Endodermal cell (in vitro differentiated cells): ENCODE measurements around the gene PLXNA2. TPM values are rescaled to one million over a fixed set of nuclear protein-coding genes. Genes with fewer than 3 reads are reported as not detected.

Experiments used
- DNase-seq: peaks from one replicate; pipeline ENCODE4 v3.0.0-alpha.2; 2017
- H3K27ac ChIP-seq: 2 replicates; pipeline ENCODE4 v1.5.1; 2013; ENCODE audit warnings: mild to moderate bottlenecking, low read depth, low read length, moderate library complexity
- H3K27me3 ChIP-seq: 2 replicates; pipeline ENCODE4 v1.6.1; 2013; ENCODE audit warnings: mild to moderate bottlenecking, low read length, moderate library complexity; ENCODE audit not compliant: insufficient read depth, control insufficient read depth, poor library complexity, severe bottlenecking
- H3K36me3 ChIP-seq: 2 replicates; pipeline ENCODE4 v1.7.0; 2013; ENCODE audit warnings: mild to moderate bottlenecking, low read length, moderate library complexity; ENCODE audit not compliant: control insufficient read depth, insufficient read depth
- H3K4me1 ChIP-seq: one replicate; pipeline ENCODE4 v1.7.0; 2013; ENCODE audit warnings: low read length; ENCODE audit not compliant: control insufficient read depth, insufficient read depth
- H3K4me3 ChIP-seq: 2 replicates; pipeline ENCODE4 v1.5.1; 2013; ENCODE audit warnings: mild to moderate bottlenecking, low read length, moderate library complexity
- H3K9ac ChIP-seq: 2 replicates; pipeline ENCODE4 v1.6.1; 2013; ENCODE audit warnings: mild to moderate bottlenecking, low read length, moderate library complexity; ENCODE audit not compliant: poor library complexity, severe bottlenecking; ENCODE audit errors: extremely low read depth
- H3K9me3 ChIP-seq: 2 replicates; pipeline ENCODE4 v1.6.1; 2013; ENCODE audit warnings: mild to moderate bottlenecking, low read length, moderate library complexity; ENCODE audit not compliant: control insufficient read depth
- H3K27ac Mint-ChIP-seq: 2 replicates; pipeline ENCODE4 v1.8.0; 2020; ENCODE audit warnings: mixed read lengths
- H3K27me3 Mint-ChIP-seq: 2 replicates; pipeline ENCODE4 v1.8.0; 2021; ENCODE audit warnings: mild to moderate bottlenecking, mixed read lengths; ENCODE audit not compliant: insufficient read depth
- H3K36me3 Mint-ChIP-seq: 2 replicates; pipeline ENCODE4 v1.8.0; 2020; ENCODE audit warnings: low read depth, mixed read lengths
- H3K4me1 Mint-ChIP-seq: 2 replicates; pipeline ENCODE4 v1.8.0; 2020; ENCODE audit warnings: mixed read lengths
- H3K4me3 Mint-ChIP-seq: 2 replicates; pipeline ENCODE4 v1.8.0; 2020; ENCODE audit warnings: mild to moderate bottlenecking, moderate library complexity, mixed read lengths
- H3K9me3 Mint-ChIP-seq: 2 replicates; pipeline ENCODE4 v1.8.0; 2020; ENCODE audit warnings: mild to moderate bottlenecking, mixed read lengths
- WGBS, 2 experiments: methylation state at CpG; one replicate each; pipeline versions ENCODE4 v1.1.5 to v1.1.7; 2013; ENCODE audit warnings: missing lambda C conversion rate in 2 of 2, mixed read lengths in 1 of 2; ENCODE audit not compliant: insufficient coverage in 1 of 2, insufficient read length in 1 of 2; 5-methylcytosine and 5-hydroxymethylcytosine counted together
- total RNA-seq, 2 donors: library from RNA; stranded (reverse); fragmentation: NEBNext Ultra II Directional in 1 of 2; extraction: Animal tissue kit (Norgen Biotek cat#: 25700) in 1 of 2; gene quantifications; 2 replicates in 1 of 2; 3 replicates in 1 of 2; pipeline ENCODE4 v1.2.1, GENCODE V29; 2021
- TF ChIP-seq, protein P1 (sequence below): fragments of 200-600 bp; sonication (generic); conservative IDR thresholded peaks from 2 replicates; pipeline ENCODE4 v1.5.0; 2021; ENCODE audit warnings: antibody characterized with exemption, mild to moderate bottlenecking

The PLXNA2 gene
- total RNA-seq, 2 donors from 2014 or later, result 61.2 to 86.1 TPM

DNA sequence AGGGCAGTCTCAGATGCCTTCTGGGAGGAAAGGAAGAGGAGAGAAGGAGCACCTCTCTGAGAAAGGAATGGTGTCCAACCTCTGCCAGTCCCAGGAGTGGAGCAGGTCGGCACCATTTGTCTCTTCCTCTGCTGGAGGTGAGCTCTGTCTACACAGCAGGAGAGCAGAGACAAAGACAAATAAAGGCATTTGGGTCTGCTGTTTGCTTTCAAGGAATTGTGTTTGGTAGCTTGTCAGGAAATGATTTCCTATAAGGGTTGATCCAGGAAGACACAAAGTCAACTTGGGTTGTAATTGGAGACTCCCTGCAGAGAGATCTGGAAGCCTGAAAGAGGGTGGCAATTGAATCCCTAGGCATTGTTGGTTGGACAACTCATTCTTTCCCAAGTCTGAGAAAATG lies 34.5 kb upstream of the PLXNA2 start:
- no peak overlapping the region for H3K27ac ChIP-seq
- peaks cover 52% of the 10 kb centered on the region for H3K4me1 Mint-ChIP-seq
- peaks cover 5% of the 10 kb centered on the region for H3K9me3 ChIP-seq
- peak overlapping the region; percentile 36 for H3K27ac Mint-ChIP-seq
- peaks cover 2% of the 10 kb centered on the region for H3K9me3 Mint-ChIP-seq
- TF ChIP-seq, protein P1, sequence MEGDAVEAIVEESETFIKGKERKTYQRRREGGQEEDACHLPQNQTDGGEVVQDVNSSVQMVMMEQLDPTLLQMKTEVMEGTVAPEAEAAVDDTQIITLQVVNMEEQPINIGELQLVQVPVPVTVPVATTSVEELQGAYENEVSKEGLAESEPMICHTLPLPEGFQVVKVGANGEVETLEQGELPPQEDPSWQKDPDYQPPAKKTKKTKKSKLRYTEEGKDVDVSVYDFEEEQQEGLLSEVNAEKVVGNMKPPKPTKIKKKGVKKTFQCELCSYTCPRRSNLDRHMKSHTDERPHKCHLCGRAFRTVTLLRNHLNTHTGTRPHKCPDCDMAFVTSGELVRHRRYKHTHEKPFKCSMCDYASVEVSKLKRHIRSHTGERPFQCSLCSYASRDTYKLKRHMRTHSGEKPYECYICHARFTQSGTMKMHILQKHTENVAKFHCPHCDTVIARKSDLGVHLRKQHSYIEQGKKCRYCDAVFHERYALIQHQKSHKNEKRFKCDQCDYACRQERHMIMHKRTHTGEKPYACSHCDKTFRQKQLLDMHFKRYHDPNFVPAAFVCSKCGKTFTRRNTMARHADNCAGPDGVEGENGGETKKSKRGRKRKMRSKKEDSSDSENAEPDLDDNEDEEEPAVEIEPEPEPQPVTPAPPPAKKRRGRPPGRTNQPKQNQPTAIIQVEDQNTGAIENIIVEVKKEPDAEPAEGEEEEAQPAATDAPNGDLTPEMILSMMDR, result no peak
- no peak overlapping the region for H3K9ac ChIP-seq
- peaks cover 12% of the 10 kb centered on the region for H3K27me3 Mint-ChIP-seq
- WGBS, 2 experiments, result 63 to 69% methylated on average over 1 of the region's 1 CpG
- no peak overlapping the region for H3K4me3 ChIP-seq
- H3K27me3 ChIP-seq, result no peaks in the 10 kb centered on the region
- no peaks in the 10 kb centered on the region for H3K36me3 ChIP-seq
- DNase-seq, result no peak
- H3K4me1 ChIP-seq, result peaks cover 18% of the 10 kb centered on the region
- H3K4me3 Mint-ChIP-seq, result no peak overlapping the region
- no peaks in the 10 kb centered on the region for H3K36me3 Mint-ChIP-seq

DNA sequence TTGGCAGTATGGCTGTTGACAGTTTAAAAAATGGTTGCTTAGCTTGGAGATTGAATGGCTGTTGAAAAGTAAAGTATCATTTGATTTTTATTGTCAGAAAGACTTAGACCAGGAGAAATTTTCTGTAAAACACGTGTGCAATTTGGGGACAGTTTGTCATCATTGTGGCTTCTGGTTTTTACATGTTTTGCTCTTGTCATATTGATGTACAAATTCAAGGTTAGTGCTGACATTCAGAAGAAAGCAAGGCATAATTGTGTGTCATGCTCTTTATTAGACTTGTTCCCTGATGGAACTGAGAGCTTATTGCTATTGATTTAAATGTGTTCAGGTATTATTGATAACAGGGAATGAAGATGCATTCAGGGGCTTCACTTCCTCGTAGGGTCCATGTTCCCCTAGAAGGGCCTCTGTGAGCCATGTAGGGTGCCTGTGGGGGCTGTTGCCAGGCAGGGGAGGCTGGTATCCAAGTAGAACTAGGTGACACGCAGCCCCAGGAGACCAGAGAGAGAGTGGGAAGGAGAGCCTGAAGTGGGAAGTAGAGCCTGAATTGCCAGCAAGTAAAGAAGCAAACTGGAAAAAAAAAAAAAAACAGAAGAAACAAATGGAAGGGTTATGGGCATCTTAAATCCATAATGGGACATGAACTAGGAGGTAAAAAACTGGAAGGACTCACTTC lies 32.7 kb upstream of the PLXNA2 start:
- 92 to 100% methylated on average over 2 to 3 of the region's 3 CpGs for WGBS, 2 experiments
- no peaks in the 10 kb centered on the region for H3K27me3 ChIP-seq
- no peak overlapping the region for H3K4me3 ChIP-seq
- no peaks in the 10 kb centered on the region for H3K36me3 Mint-ChIP-seq
- no peak overlapping the region for H3K27ac Mint-ChIP-seq
- H3K4me1 Mint-ChIP-seq, result peaks cover 62% of the 10 kb centered on the region
- no peak overlapping the region for H3K4me3 Mint-ChIP-seq
- H3K9me3 ChIP-seq, result no peaks in the 10 kb centered on the region
- no peak overlapping the region for H3K27ac ChIP-seq
- TF ChIP-seq, protein P1, result no peak
- no peaks in the 10 kb centered on the region for H3K9me3 Mint-ChIP-seq
- H3K4me1 ChIP-seq, result peaks cover 31% of the 10 kb centered on the region
- DNase-seq, result peak; percentile 10
- no peak overlapping the region for H3K9ac ChIP-seq
- peaks cover 6% of the 10 kb centered on the region for H3K27me3 Mint-ChIP-seq
- H3K36me3 ChIP-seq, result no peaks in the 10 kb centered on the region

DNA sequence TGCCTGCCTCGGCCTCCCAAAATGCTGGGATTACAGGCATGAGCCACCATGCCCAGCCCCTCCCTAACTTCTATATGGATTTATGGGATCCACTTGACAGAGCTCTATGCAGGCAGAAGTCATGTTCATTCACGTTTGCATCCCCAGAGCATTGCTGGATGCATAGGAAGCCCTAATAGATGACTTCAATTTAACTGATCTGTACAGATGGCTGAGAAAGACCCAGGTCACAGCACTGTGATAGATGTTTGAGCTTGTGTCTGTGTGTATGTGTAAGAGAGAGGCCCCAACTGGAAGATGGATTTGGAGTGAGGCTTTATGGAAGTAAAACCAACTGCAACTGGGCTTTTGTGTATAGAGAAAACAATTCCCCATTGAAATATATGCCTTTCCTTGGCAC lies 30.9 kb upstream of the PLXNA2 start:
- H3K9me3 Mint-ChIP-seq, result no peaks in the 10 kb centered on the region
- no peak overlapping the region for H3K4me3 ChIP-seq
- H3K9ac ChIP-seq, result no peak overlapping the region
- DNase-seq, result peak; percentile 26
- 88 to 94% methylated on average over 2 of the region's 2 CpGs for WGBS, 2 experiments
- no peak overlapping the region for H3K27ac ChIP-seq
- peaks cover 36% of the 10 kb centered on the region for H3K4me1 ChIP-seq
- H3K4me1 Mint-ChIP-seq, result peaks cover 62% of the 10 kb centered on the region
- no peak overlapping the region for H3K4me3 Mint-ChIP-seq
- TF ChIP-seq, protein P1, result no peak
- no peaks in the 10 kb centered on the region for H3K36me3 Mint-ChIP-seq
- no peak overlapping the region for H3K27ac Mint-ChIP-seq
- H3K36me3 ChIP-seq, result no peaks in the 10 kb centered on the region
- H3K27me3 Mint-ChIP-seq, result no peaks in the 10 kb centered on the region
- H3K9me3 ChIP-seq, result no peaks in the 10 kb centered on the region
- H3K27me3 ChIP-seq, result no peaks in the 10 kb centered on the region
